Right atrium auricular region (tissue), 2 donors: ENCODE results near the gene DCAF16. TPM values are rescaled to one million over a fixed set of nuclear protein-coding genes. Genes with fewer than 3 reads are reported as not detected.

Source experiments
- DNase-seq: peaks from one replicate; pipeline ENCODE4 v3.0.0-alpha.2; 2019; ENCODE audit warnings: low spot score
- H3K27ac ChIP-seq, 2 donors: fragments of 200-600 bp; sonication (generic); 1 replicate in 1 of 2; 2 replicates in 1 of 2; pipeline ENCODE4 v1.5.1; 2016 to 2019
- H3K27me3 ChIP-seq, 2 donors: fragments of 200-600 bp; sonication (generic); one replicate each; pipeline versions ENCODE4 v1.5.1 to v1.6.0; 2017 to 2019
- H3K36me3 ChIP-seq: fragments of 200-600 bp; sonication (generic); one replicate; pipeline ENCODE4 v1.5.1; 2016
- H3K4me1 ChIP-seq, 2 donors: fragments of 200-600 bp; sonication (generic); one replicate each; pipeline versions ENCODE4 v1.5.1 to v1.6.0; 2017 to 2019
- H3K4me3 ChIP-seq, 2 donors: fragments of 200-600 bp; sonication (generic); 1 replicate in 1 of 2; 2 replicates in 1 of 2; pipeline ENCODE4 v1.5.1; 2017 to 2019; ENCODE audit warnings: mild to moderate bottlenecking in 1 of 2, moderate library complexity in 1 of 2
- H3K9me3 ChIP-seq, 2 donors: fragments of 200-600 bp; sonication (generic); one replicate each; pipeline ENCODE4 v1.5.1; 2019
- total RNA-seq, 2 donors: library from RNA; depleted of rRNA; stranded (reverse); fragments of >200 nt; gene quantifications; one replicate each; pipeline ENCODE4 v1.1.0, GENCODE V29; 2016
- TF ChIP-seq, protein P1 (sequence below), 2 donors: fragments of 200-600 bp; sonication (generic); IDR thresholded peaks; one replicate each; pipeline ENCODE4 v1.5.1; 2019; ENCODE audit warnings: antibody characterized with exemption in 2 of 2

The DCAF16 gene
- total RNA-seq, 2 donors from 2014 or later: 15.1 to 24.7 TPM

DNA sequence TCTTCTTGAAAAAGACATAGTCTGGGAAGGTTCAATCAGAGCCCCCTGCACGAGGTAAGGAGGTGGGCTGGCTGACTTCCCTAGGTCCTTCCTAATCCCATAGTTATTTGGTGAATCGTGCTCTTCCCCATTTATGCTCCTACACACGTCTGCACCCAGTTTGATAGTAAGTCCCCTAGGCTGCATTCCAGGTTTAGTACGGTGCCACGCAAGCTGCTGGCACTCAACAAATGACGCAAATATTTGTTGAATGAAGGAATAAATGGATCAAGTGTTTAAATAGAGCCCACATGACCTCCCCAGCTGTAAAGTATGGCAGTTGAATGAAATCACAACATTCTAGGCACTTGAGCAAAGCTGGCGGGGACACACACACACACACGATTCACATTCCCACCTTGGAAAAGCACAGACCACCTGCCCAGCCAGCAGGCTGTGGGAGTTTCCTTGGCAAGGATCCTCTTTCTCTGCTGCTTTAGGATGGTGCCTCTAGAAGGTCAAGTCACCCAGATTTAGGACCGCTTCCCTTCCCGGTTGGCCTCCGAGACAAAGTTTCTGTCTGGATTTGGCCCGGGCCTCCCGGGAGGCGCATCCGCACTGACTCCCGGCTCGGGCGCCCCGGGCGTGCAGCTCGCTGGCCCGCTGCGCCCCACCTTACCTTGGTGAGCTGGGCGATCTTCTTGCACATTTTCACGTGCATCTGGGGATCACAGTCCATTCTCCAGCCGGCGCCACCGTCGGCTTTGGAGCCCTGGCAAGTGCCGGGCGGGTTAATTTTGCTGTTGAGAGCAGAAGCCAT lies 29.9 kb downstream of the DCAF16 start:
- DNase-seq: no peak

DNA sequence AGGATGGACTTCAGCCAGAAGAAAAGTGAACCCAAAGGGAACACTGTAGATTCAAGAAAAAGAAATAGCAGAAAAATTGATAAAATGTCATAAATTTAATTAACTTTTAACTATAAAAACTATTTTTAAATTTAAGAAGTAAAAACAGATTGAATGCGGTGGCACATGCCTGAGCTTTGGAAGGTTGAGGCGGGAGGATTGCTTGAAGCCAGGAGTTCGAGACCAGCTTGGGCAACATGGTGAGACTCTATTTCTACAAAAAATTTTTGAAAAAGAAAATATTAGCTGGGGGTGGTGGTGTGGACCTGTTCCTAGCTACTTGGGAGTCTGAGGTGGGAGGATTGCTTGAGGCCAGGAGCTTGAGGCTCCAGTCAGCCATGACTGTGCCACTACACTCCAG lies 32.1 kb downstream of the DCAF16 start:
- H3K36me3 ChIP-seq: no peaks in the 10 kb centered on the region
- peaks cover 0 to 20% of the 10 kb centered on the region in 2 donors for H3K4me1 ChIP-seq
- DNase-seq: no peak
- no peaks in the 10 kb centered on the region for H3K27me3 ChIP-seq
- H3K27ac ChIP-seq: no peak overlapping the region
- no peaks in the 10 kb centered on the region for H3K9me3 ChIP-seq
- TF ChIP-seq, protein P1, sequence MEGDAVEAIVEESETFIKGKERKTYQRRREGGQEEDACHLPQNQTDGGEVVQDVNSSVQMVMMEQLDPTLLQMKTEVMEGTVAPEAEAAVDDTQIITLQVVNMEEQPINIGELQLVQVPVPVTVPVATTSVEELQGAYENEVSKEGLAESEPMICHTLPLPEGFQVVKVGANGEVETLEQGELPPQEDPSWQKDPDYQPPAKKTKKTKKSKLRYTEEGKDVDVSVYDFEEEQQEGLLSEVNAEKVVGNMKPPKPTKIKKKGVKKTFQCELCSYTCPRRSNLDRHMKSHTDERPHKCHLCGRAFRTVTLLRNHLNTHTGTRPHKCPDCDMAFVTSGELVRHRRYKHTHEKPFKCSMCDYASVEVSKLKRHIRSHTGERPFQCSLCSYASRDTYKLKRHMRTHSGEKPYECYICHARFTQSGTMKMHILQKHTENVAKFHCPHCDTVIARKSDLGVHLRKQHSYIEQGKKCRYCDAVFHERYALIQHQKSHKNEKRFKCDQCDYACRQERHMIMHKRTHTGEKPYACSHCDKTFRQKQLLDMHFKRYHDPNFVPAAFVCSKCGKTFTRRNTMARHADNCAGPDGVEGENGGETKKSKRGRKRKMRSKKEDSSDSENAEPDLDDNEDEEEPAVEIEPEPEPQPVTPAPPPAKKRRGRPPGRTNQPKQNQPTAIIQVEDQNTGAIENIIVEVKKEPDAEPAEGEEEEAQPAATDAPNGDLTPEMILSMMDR (IDR thresholded peaks at IDR 0.05): no peak
- no peak overlapping the region for H3K4me3 ChIP-seq

More for the DNA sequence above, 29.9 kb downstream of the DCAF16 start:
- H3K4me1 ChIP-seq: peaks cover 0 to 20% of the 10 kb centered on the region in 2 donors
- H3K9me3 ChIP-seq: no peaks in the 10 kb centered on the region
- peak overlapping the region; percentile 22 to 48 for H3K4me3 ChIP-seq
- TF ChIP-seq, protein P1 (IDR thresholded peaks at IDR 0.05): no peak
- H3K36me3 ChIP-seq: no peaks in the 10 kb centered on the region
- no peak overlapping the region for H3K27ac ChIP-seq
- H3K27me3 ChIP-seq: no peaks in the 10 kb centered on the region

DNA sequence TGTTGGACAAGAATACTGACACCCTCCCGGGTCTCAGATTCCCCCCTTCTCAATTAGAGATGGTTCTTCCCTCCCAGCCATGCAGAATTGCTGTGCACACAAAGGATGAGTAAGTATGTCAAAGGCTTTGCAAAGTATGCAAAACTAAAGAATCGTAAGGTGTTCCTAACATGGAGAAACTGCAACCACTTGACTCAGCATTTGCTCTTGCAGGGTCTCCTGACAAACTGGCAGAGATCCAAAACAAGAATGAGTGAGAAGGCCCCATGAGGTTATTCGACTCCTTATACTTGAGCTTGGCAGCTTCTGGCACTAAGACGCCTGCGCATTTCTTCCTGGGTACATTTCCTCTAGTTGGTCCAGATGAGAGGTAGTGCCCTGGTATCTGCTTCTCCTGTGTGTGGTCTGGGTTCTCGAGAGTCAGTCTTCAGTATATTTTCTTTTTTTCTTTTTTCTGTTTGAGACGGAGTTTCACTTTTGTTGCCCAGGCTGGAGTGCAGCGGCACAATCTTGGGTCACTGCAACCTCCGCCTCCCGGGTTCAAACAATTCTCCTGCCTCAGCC lies 37.3 kb downstream of the DCAF16 start:
- Histone ChIP-seq H3K27ac (no peak overlapping the region), H3K9me3 (no peaks in the 10 kb centered on the region), H3K4me1 (no peaks in the 10 kb centered on the region), H3K36me3 (no peaks in the 10 kb centered on the region), H3K4me3 (no peak overlapping the region), H3K27me3 (no peaks in the 10 kb centered on the region)
- TF ChIP-seq, protein P1 (IDR thresholded peaks at IDR 0.05): no peak
- no peak for DNase-seq

DNA sequence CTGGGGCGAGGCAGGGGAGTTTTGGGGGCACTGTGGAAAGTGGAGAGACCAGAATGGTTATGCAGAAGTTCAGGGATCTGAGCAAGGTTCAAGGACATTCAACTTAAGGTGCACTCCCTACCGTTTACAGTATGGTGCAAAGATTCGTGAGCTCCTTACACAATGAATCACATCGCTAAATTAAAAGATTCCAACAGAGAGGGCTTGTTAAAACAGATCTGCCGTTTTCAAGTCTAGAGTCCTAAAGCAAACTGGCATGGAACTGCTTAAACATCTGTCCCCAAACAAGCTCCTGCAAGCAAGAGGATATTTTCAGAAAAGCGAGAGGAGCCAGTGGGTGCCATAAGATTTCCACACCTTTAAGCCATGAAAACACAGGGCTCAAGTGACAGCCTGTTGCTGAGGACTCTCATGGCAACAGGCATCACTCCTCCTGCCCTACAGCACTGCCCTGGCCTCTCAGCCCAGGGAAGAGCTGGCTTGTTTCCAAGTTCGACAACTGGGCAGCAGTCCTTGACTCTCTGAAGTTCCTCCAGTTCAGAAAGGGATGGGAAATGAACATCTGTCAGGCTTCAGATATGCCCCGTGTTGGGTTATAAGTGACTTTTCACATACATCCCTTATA lies 39.2 kb downstream of the DCAF16 start:
- no peak overlapping the region for H3K27ac ChIP-seq
- TF ChIP-seq, protein P1 (IDR thresholded peaks at IDR 0.05): no peak
- H3K36me3 ChIP-seq: no peaks in the 10 kb centered on the region
- no peaks in the 10 kb centered on the region for H3K27me3 ChIP-seq
- no peaks in the 10 kb centered on the region for H3K4me1 ChIP-seq
- DNase-seq: no peak
- no peaks in the 10 kb centered on the region for H3K9me3 ChIP-seq
- no peak overlapping the region for H3K4me3 ChIP-seq

DNA sequence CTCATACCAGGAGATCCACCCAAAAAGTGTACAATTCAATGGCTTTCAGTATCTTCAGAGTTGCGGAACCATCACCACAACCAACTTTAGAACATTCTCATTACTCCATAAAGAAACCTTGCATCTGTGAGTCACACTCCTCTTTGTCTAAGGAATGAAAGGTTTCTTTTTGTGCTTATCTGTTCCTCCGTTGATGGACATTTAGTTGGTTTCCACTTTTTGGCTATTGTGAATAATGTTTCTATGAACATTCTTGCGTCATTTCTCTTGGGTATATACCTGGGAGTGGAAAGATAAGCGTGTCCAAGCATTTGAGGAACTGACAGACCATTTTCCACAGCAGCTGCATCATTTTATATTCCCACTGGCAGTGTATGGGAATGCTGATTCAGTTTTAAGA lies 39.7 kb downstream of the DCAF16 start:
- H3K36me3 ChIP-seq: no peaks in the 10 kb centered on the region
- no peaks in the 10 kb centered on the region for H3K4me1 ChIP-seq
- no peak for DNase-seq
- H3K9me3 ChIP-seq: no peaks in the 10 kb centered on the region
- no peak overlapping the region for H3K27ac ChIP-seq
- H3K27me3 ChIP-seq: no peaks in the 10 kb centered on the region
- no peak overlapping the region for H3K4me3 ChIP-seq
- TF ChIP-seq, protein P1 (IDR thresholded peaks at IDR 0.05): no peak
